T-helper 1 cell treated with Interleukin-12 subunit alpha and Interleukin-12 subunit beta and Interleukin-4 antibody, amounts not matched to agents 30 ng/mL and 1 ng/mL, for 36 hours (primary cell): ENCODE data around the gene ANXA8. TPM values are rescaled to one million over a fixed set of nuclear protein-coding genes. Genes with fewer than 3 reads are reported as not detected.
"Not testable (repeated sequence)": the region's sequence is repeated elsewhere in the genome, so short reads cannot be mapped to it uniquely, and the experiment has no call there.

Source experiments
- intact Hi-C: fragments of 100-400 bp; cut with micrococcal nuclease; formaldehyde crosslinking; loops from one replicate; pipeline ENCODE4 v1.15.1; 2024
- total RNA-seq: library from RNA; stranded (reverse); gene quantifications from 2 replicates; pipeline ENCODE4 v1.2.3, GENCODE V29; 2022

ANXA8 gene
- total RNA-seq, 1 donor from 2014 or later, result 0.66 TPM

- intact Hi-C loops, result not testable (repeated sequence)
These were observed 21.1 kb downstream of the ANXA8 start for GRCh38 chr10:47462577-47463358.

GRCh38 chr10:47461261-47461687 is 22.6 kb downstream of the ANXA8 start:
- intact Hi-C loops, result not testable (repeated sequence)

DNA sequence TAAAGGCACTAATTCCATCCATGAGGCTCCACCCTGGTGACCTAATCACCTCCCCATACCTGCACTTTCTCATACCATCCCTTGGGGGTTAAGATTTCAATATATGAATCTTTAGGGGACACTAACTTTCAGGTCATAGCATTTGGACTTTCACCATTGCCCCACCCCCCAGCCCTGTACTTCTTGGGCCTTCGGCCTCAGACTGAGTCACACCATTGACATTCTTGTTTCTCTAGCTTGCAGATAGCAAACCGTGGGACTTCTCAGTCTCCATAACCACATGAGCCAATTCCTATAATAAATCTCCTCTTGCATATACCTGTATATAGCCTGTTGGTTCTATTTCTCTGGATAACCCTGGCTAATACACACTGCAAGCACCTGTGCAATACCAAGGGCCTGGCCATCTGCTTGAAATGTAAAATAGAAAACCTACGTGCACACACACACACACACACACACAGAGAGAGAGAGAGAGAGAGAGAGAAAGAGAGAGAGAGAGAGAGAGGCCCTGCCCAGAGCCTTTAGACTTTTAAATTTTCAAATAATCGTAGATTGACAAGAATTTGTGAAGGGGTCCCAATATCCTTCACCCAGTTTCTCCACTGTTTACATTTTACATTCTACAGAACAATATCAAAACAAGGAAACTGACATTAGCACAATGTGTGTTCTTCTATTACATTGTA is 25.3 kb downstream of the ANXA8 start:
- intact Hi-C loops, result no loop called here

DNA sequence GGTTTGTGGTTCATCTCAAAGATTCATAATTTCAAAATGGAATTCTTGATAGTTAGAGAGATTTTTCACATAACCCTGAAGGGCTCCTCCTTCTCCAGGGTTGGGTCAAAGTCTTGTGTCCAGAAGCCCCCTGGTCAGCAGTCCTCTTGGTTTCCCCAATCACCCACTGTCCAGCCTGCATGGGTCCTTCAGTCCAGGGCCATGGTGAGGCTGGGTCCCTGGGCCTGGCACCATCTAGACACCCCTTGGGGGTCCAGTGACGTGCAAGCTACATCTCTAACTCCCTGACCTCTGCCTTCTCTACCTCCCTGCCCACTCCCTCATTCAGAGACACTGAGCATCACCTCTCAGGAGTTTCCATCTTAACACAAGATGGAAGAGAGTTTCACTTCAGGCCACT is 26.1 kb downstream of the ANXA8 start:
- intact Hi-C loops, result no loop called here

DNA sequence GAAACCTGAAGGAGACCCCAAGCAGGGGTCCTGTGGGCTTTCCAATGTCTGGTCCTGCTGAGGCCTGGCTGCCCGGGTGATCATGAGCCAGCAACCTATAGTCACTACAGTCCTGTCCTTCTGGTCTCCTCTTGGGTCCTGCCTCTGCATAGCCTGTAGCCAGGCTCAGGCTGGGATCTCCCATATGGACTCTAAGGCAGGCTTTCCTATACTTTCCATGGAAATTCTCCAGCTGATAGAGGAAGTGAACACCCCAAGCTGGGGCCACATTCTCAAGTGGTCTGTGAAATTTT is 26.4 kb downstream of the ANXA8 start:
- intact Hi-C loops, result no loop called here

- intact Hi-C loops, result no loop called here
These were observed 27.0 kb downstream of the ANXA8 start for GRCh38 chr10:47456794-47457527.

DNA sequence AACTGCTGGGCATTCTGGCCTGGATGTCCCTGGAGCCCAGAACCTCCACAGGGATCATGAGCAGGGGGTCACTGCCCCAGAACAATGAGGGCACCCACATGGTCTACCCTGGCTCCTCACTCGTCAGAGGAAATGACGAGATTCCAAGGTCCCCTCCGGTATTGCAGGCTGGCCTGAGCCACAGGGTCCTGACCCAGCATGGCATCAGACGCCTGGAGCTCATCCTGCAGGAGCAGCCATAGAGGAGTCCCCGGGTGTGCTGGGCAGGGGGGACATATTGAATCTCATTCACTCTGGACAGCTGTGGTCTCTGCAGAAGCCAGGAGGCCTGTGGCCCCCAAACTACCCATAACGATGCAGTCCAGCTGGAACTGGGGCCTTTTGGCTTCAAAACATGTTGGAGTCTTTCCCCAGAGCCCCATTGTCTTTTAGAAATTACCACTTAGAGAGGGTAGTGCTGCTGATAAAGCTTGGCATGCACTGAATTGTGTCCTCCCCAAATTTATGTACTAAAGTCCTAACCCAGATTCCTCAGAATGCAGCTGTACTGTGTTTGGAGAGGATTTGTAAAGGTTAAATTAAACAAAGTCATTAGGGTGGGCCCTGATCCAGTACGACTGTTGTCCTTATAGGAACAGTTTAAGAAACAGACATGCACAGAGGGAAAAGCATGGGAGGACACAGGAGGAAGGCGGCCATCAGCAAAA is 27.7 kb downstream of the ANXA8 start:
- intact Hi-C loops, result no loop called here

GRCh38 chr10:47455350-47456078 is 28.4 kb downstream of the ANXA8 start:
- intact Hi-C loops, result not testable (repeated sequence)

DNA sequence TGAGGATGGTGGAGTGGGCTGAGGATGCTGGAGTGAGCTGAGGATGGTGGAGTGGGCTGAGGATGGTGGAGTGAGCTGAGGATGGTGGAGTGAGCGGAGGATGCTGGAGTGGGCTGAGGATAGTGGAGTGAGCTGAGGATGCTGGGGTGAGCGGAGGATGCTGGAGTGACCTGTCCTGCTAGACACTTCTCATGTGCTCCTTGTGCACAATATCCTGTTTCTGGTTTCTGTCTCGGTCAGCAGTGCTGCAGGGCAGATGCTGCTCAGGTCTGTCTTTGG is 29.2 kb downstream of the ANXA8 start:
- intact Hi-C loops, result no loop called here

DNA sequence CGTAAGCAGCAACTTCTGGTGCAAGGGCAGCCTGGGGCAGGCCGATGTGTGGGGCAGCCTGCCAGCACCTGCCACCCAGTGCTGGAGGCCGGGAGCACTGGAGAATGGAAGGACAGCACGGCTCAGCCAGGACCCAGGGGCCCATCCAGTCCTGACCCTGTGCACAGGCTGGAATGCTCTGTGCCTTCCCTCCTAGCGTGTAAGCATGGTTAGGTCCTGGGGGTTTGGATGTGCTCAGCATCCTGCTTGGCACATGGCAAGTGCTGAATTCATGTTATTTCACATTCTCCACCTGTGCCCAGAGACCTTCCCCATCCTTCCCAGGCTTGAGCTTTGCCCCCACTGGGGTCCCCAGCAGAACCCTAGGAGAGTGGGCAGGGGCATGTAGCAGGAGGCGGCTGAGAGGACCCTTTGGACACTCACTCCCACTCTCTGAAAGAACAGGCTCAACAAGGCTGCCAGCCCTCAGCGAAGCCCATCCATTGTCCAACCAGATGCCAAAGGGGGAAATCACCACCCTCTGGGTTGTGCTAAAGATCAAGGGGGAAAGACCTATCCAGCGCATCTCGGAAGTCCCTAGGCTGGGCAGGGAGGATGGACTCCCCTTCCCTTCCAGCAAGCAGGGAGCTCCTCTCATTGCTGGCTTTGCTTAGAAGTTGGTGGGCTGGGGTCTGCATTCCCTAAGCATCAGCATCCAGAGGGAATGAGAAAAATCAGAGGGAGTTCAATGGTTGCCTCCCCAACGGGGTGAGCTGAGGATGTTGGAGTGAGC is 29.7 kb downstream of the ANXA8 start:
- intact Hi-C loops, result no loop called here

GRCh38 chr10:47453141-47454007 is 30.5 kb downstream of the ANXA8 start:
- intact Hi-C loops, result no loop called here

DNA sequence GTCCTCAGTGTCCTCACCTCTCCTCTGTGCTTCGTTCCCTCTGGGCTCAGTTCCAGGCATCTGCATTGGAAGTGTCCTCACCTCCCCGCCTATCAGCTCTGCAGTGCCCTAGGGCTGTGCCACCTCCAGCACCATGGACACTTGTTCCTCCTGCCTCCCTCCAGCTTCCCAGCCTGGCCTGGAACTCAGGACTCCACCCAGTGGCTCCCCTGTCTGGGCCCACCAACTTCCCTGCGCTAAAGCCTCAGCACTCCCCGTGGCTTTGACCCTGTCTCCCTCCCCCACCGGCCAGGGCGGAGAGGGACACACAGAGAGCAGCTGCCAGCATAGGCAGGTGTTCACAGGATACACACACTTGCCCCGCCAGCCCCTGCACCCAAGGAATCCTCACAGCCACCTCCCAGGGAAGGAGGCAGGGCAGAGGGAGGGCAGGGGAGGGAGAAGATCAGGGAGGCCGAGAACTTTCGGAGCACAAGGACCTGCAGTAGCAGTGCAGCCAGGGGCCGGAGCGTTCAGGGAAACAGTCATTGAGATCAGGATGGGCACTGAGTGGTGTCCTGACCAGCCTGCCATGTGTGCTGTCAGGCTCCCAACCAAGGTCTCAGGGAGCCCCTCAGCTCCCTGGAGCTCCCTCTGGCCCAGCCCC is 31.3 kb downstream of the ANXA8 start:
- intact Hi-C loops, result no loop called here

- intact Hi-C loops, result no loop called here
These were observed 31.9 kb downstream of the ANXA8 start for GRCh38 chr10:47451998-47452494.

DNA sequence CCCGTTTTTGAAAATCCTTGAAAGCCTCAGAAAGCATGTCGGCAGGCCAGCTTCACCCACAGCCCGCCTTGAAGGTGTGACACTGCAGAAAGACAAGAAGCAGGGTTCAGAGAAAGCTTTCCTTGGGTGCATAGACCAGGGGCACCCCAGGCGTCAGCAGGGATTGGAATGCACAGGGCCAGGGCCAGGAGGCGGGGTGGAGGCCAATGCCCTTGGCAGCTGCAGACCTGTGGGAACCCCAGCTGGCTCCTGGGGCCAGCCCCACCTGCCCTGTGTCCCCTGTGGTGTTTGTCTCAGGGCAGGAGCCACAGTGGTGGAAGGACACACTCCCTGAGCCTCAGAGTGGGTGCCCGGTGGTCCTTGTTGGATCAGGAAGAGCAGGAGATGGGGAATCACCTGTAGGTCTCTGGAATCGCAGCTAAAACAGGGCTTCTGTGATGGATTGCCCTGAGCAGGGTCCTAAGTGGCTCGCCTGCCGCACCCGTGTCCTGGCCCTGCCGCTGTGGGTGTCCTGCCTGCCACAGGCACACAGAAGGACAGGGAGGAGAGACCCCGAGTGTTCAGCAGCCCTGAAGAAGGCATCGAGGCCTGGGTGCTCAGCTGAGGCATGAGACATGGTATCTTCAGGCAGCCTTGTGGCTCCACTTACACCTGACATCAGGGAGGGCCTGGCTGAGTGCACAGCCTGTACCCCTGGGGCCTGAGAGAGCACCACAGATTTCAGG is 32.5 kb downstream of the ANXA8 start:
- intact Hi-C loops, result no loop called here

GRCh38 chr10:47450442-47450841 is 33.5 kb downstream of the ANXA8 start:
- intact Hi-C loops, result no loop called here

DNA sequence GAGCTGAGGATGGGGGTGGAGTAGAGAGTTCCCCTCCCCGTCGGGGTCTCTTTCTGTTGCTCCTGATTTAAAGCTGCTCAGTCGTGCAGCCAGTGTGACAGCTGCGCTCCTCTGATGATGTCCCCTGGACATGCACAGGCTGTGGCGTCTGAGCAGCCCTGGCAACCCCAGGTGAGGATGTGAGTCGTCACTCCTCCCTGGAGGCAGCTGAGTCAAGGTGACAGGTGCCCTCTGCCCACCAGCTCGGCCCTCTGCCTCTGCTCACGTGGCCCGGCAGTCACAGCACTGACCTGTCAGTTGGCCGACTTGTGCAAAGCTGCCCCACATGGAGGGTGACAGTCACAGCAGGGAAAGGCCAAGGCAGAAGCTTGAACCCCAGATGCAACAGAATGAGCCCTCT is 33.9 kb downstream of the ANXA8 start:
- intact Hi-C loops, result no loop called here

DNA sequence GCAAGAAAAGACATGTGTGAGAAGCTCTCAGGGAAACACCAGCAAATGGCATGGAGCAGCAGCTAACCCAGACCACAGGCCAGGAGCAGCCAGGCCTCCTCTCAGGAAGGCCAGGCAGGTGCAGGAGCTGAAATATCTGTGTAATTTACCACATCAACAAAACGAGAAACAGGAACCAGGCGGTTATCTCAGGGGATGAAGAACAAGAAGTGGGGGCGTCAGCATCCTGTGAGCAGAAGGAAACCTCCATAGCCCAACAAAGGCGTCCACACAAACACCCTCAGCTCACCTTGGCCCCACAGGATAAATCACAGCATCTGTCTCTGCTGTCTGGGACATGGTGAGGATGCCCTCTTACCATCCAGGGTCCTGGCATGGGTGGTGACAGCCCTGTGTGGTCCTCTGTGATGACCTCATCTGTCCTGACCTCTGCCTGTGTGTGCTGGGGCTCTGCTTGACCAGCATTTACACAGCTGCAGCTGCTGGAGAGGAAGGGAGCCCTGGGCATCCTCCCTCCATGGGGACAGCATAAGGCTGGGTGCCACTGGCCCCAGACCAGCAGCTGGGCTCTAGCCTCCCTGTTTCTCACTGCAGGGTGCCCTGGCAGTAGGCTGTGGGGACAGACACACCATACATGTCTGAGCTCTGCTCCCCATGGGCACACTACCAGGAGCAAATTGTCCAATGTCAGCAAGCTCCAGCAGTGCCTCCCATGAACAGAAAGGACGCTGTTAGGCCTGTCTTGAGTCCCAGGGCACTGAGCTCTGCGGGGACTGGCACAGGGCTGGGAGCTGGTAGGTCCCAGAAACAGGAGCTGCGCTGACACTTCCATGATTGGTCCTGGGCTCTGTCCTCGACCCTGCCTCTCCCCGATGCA is 34.6 kb downstream of the ANXA8 start:
- intact Hi-C loops, result no loop called here
